ENCODE results near the gene PDIA3.

PDIA3 gene

DNA sequence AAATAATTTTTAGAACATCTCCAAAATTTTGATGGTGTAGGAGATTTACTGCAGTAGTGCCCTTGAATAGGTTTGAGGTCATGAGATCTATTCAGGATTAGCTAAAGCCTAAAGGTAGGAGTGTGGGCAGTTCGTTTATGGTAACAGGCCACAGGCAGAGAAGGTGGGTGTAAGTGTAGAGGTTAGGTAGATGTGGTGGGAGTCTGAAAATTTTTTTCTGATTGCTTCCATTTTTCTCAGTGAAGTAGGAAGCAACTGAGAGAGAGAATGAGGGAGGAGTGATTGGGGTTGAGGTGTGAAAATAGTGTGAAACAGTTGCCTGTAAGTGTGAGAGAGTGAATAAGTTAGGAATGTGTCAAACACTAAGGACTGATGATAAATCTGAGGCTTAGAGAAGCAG lies 32.8 kb downstream of the PDIA3 start:
- H3K27ac ChIP-seq (ENCODE audit: low read length), result no peak overlapping the region

GRCh38 chr15:43789409-43789808 lies 43.2 kb downstream of the PDIA3 start:
- H3K4me1 ChIP-seq (ENCODE audit: control insufficient read depth, low read depth, low read length), result peaks cover 13% of the 10 kb centered on the region
- H3K9me3 ChIP-seq (ENCODE audit: control insufficient read depth, low read depth, low read length), result no peaks in the 10 kb centered on the region
- no peak overlapping the region for H3K27ac ChIP-seq (ENCODE audit: low read length)
- no peak overlapping the region for H3K4me3 ChIP-seq (ENCODE audit: low read length)
- H3K36me3 ChIP-seq (ENCODE audit: control insufficient read depth, low read depth, low read length), result peaks cover 13% of the 10 kb centered on the region
- no peaks in the 10 kb centered on the region for H3K27me3 ChIP-seq (ENCODE audit: control insufficient read depth, insufficient read depth, low read length)
- H3K9ac ChIP-seq (ENCODE audit: low read length), result no peak overlapping the region

More for the DNA sequence above, 32.8 kb downstream of the PDIA3 start:
- no peak overlapping the region for H3K9ac ChIP-seq (ENCODE audit: low read length)
- peaks cover 6% of the 10 kb centered on the region for H3K27me3 ChIP-seq (ENCODE audit: control insufficient read depth, insufficient read depth, low read length)
- peaks cover 5% of the 10 kb centered on the region for H3K36me3 ChIP-seq (ENCODE audit: control insufficient read depth, low read depth, low read length)
- no peak overlapping the region for H3K4me3 ChIP-seq (ENCODE audit: low read length)
- H3K4me1 ChIP-seq (ENCODE audit: control insufficient read depth, low read depth, low read length), result peaks cover 7% of the 10 kb centered on the region
- H3K9me3 ChIP-seq (ENCODE audit: control insufficient read depth, low read depth, low read length), result no peaks in the 10 kb centered on the region

DNA sequence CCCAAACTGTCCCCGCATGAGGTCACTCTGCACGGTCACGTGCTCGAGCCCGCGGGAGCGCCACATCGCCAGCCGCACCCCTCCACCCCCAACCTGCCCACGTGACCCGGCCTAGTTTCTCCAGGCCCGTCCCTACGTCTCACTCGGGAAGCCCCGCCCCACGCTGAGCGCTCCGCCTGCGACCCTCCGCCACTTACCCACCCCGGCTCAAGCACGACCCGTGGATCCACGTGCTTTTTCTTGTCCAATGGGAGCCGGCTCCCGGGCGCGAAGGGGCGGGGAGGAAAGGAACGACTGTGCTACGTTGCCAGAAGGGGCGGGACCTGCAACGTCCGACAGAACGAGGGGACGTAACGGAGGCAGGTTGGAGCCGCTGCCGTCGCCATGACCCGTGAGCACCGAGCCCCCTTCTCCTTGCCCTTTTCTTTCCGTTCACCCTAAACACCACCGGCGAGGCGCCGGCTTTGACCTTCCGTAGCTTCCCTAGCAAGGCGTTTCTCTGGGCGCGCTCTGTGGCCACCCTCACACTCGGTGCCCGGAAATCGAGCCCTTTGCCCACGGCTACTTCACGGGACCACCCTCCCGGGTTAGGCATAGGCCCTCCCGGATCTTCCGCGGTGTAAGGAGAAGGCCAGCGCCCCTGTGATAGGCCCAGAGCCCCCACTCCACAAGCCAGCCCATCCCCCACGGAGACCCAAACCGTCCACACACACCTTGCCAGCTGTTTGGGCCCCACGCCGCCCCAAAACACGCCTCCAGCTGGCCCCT lies 45.9 kb downstream of the PDIA3 start, which contains the start of gene SERF2:
TSS of gene SERF2 (plus strand) at position 328 of the 768 bp plus-strand sequence. CDS start at position 385, 57 bp downstream.
- peak within 1 kb of the TSS; percentile 97 for H3K9ac ChIP-seq (ENCODE audit: low read length)
- peak within 1 kb of the TSS; percentile 78 for H3K27ac ChIP-seq (ENCODE audit: low read length)
- H3K4me1 ChIP-seq (ENCODE audit: control insufficient read depth, low read depth, low read length), result peaks cover 32% of the 10 kb centered on the region
- peaks cover 35% of the 10 kb centered on the region for H3K36me3 ChIP-seq (ENCODE audit: control insufficient read depth, low read depth, low read length)
- H3K4me3 ChIP-seq (ENCODE audit: low read length), result peak within 1 kb of the TSS; percentile 99
- H3K9me3 ChIP-seq (ENCODE audit: control insufficient read depth, low read depth, low read length), result no peaks in the 10 kb centered on the region
- H3K27me3 ChIP-seq (ENCODE audit: control insufficient read depth, insufficient read depth, low read length), result no peaks in the 10 kb centered on the region

DNA sequence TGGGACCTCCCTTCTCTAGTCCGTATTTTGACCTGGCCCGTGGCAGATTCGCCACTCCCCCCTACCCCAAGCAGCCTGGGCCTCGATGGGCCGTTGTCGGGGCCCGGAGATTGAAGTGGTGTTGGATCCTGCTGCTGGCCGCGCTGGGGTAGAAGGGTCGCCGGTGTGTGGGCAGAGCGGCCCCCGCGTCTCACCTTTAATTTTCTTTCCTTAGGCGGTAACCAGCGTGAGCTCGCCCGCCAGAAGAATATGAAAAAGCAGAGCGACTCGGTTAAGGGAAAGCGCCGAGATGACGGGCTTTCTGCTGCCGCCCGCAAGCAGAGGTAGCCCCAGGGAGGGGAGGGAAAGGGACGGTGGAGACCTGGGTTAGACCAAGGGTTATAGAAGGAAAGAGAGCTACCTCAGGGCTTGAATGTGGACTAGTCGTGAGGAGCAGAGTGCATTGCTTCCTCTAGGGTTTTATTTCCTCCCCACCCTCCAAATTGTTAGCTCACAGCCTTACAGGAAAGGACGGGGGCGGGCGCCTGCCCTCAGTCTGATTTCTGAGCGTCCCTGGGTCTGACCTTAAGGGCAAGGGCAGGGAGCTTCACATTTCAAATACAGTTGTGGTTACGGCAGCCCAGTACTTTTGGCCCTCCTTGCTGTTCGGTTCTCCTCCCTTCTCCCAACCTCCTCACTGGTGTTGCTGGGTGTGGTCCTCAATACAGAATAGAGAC lies 46.7 kb downstream of the PDIA3 start:
- Histone ChIP-seq H3K27me3 (ENCODE audit: control insufficient read depth, insufficient read depth, low read length) (no peaks in the 10 kb centered on the region), H3K4me1 (ENCODE audit: control insufficient read depth, low read depth, low read length) (peaks cover 32% of the 10 kb centered on the region), H3K36me3 (ENCODE audit: control insufficient read depth, low read depth, low read length) (peaks cover 36% of the 10 kb centered on the region), H3K27ac (ENCODE audit: low read length) (peak overlapping the region; percentile 78), H3K9me3 (ENCODE audit: control insufficient read depth, low read depth, low read length) (no peaks in the 10 kb centered on the region), H3K4me3 (ENCODE audit: low read length) (peak overlapping the region; percentile 99), H3K9ac (ENCODE audit: low read length) (peak overlapping the region; percentile 97)

DNA sequence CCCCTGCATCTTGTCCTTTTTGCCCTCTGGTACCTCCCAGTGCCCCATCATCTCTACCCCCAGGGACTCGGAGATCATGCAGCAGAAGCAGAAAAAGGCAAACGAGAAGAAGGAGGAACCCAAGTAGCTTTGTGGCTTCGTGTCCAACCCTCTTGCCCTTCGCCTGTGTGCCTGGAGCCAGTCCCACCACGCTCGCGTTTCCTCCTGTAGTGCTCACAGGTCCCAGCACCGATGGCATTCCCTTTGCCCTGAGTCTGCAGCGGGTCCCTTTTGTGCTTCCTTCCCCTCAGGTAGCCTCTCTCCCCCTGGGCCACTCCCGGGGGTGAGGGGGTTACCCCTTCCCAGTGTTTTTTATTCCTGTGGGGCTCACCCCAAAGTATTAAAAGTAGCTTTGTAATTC lies 47.4 kb downstream of the PDIA3 start:
- H3K9me3 ChIP-seq (ENCODE audit: control insufficient read depth, low read depth, low read length), result no peaks in the 10 kb centered on the region
- H3K4me1 ChIP-seq (ENCODE audit: control insufficient read depth, low read depth, low read length), result peaks cover 32% of the 10 kb centered on the region
- H3K27me3 ChIP-seq (ENCODE audit: control insufficient read depth, insufficient read depth, low read length), result no peaks in the 10 kb centered on the region
- no peak overlapping the region for H3K27ac ChIP-seq (ENCODE audit: low read length)
- peaks cover 39% of the 10 kb centered on the region for H3K36me3 ChIP-seq (ENCODE audit: control insufficient read depth, low read depth, low read length)
- peak overlapping the region; percentile 99 for H3K4me3 ChIP-seq (ENCODE audit: low read length)
- no peak overlapping the region for H3K9ac ChIP-seq (ENCODE audit: low read length)

DNA sequence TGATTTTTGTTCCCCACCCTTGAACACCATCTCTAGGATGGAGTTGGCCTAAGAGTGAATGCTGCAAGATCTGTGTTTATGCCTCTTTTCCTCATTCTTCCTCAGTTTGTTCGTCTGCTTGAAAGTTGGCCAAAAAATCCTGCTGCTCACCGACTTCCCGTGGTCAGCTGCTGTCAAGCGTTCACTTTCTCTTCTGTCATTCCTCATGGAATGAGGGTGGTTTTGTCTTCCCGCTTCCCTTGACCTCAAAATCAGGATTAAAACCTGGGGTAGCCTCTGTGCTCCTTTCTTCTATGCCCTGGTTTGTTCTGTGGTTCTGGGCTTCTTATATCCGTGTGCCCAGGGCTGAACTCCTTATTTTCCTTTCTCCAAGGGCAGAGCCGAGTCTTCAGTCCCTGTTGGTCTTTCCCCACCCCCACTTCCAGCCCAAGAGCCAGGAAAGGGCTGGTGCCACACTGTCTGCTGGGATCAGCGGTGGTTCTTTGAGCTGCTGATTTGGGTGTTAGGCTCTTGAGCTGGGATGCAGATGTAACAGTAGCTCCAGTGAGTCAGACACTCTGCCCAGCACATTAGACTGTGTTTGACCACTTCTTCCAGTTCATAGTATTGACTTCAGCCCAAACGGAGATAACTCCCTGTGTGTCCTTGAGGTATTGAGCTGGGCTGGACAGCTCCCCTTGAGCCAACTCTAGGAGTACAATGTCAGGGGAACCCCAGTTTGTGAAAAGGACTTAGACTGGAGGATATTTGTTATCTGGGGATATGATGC lies 48.2 kb downstream of the PDIA3 start:
- H3K9ac ChIP-seq (ENCODE audit: low read length), result no peak overlapping the region
- peaks cover 32% of the 10 kb centered on the region for H3K4me1 ChIP-seq (ENCODE audit: control insufficient read depth, low read depth, low read length)
- H3K9me3 ChIP-seq (ENCODE audit: control insufficient read depth, low read depth, low read length), result no peaks in the 10 kb centered on the region
- H3K4me3 ChIP-seq (ENCODE audit: low read length), result peak overlapping the region; percentile 7
- no peaks in the 10 kb centered on the region for H3K27me3 ChIP-seq (ENCODE audit: control insufficient read depth, insufficient read depth, low read length)
- no peak overlapping the region for H3K27ac ChIP-seq (ENCODE audit: low read length)
- H3K36me3 ChIP-seq (ENCODE audit: control insufficient read depth, low read depth, low read length), result peaks cover 41% of the 10 kb centered on the region

GRCh38 chr15:43795197-43795596 lies 49.0 kb downstream of the PDIA3 start:
- H3K36me3 ChIP-seq (ENCODE audit: control insufficient read depth, low read depth, low read length), result peaks cover 41% of the 10 kb centered on the region
- H3K9me3 ChIP-seq (ENCODE audit: control insufficient read depth, low read depth, low read length), result no peaks in the 10 kb centered on the region
- H3K4me3 ChIP-seq (ENCODE audit: low read length), result no peak overlapping the region

GRCh38 chr15:43795997-43796396 lies 49.8 kb downstream of the PDIA3 start:
- Histone ChIP-seq H3K9me3 (ENCODE audit: control insufficient read depth, low read depth, low read length) (no peaks in the 10 kb centered on the region), H3K9ac (ENCODE audit: low read length) (no peak overlapping the region), H3K27ac (ENCODE audit: low read length) (no peak overlapping the region), H3K4me3 (ENCODE audit: low read length) (no peak overlapping the region), H3K27me3 (ENCODE audit: control insufficient read depth, insufficient read depth, low read length) (no peaks in the 10 kb centered on the region), H3K36me3 (ENCODE audit: control insufficient read depth, low read depth, low read length) (peaks cover 41% of the 10 kb centered on the region), H3K4me1 (ENCODE audit: control insufficient read depth, low read depth, low read length) (peaks cover 38% of the 10 kb centered on the region)

More at GRCh38 chr15:43795197-43795596, 49.0 kb downstream of the PDIA3 start:
- Histone ChIP-seq H3K27ac (ENCODE audit: low read length) (no peak overlapping the region), H3K9ac (ENCODE audit: low read length) (no peak overlapping the region), H3K4me1 (ENCODE audit: control insufficient read depth, low read depth, low read length) (peaks cover 36% of the 10 kb centered on the region), H3K27me3 (ENCODE audit: control insufficient read depth, insufficient read depth, low read length) (no peaks in the 10 kb centered on the region)

DNA sequence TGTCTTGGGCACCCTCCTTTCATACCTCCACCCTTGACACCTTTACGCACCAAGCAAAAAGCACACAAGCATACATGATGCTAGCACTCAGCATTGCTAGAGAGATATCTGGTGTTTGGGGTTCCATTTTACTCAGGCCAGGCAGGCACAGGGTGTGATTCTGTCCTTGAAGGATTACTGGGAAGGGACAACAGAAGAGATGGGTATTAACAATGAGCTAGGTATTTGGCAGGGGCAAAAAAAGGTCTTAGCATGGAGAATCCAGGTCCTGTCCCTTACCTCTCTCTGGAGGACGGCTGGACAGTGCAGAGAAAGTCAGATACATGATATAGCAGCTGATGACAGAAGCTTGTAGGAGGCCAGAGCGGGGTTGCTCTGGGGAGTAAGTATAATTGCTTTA lies 50.3 kb downstream of the PDIA3 start:
- no peaks in the 10 kb centered on the region for H3K9me3 ChIP-seq (ENCODE audit: control insufficient read depth, low read depth, low read length)
- H3K4me1 ChIP-seq (ENCODE audit: control insufficient read depth, low read depth, low read length), result peaks cover 40% of the 10 kb centered on the region
- H3K27me3 ChIP-seq (ENCODE audit: control insufficient read depth, insufficient read depth, low read length), result no peaks in the 10 kb centered on the region
- H3K27ac ChIP-seq (ENCODE audit: low read length), result no peak overlapping the region
- H3K9ac ChIP-seq (ENCODE audit: low read length), result no peak overlapping the region
- peaks cover 42% of the 10 kb centered on the region for H3K36me3 ChIP-seq (ENCODE audit: control insufficient read depth, low read depth, low read length)
- H3K4me3 ChIP-seq (ENCODE audit: low read length), result no peak overlapping the region

- H3K4me3 ChIP-seq (ENCODE audit: low read length), result no peak overlapping the region
- no peak overlapping the region for H3K27ac ChIP-seq (ENCODE audit: low read length)
- no peaks in the 10 kb centered on the region for H3K27me3 ChIP-seq (ENCODE audit: control insufficient read depth, insufficient read depth, low read length)
- H3K9me3 ChIP-seq (ENCODE audit: control insufficient read depth, low read depth, low read length), result no peaks in the 10 kb centered on the region
- peaks cover 27% of the 10 kb centered on the region for H3K4me1 ChIP-seq (ENCODE audit: control insufficient read depth, low read depth, low read length)
- H3K36me3 ChIP-seq (ENCODE audit: control insufficient read depth, low read depth, low read length), result peaks cover 42% of the 10 kb centered on the region
- H3K9ac ChIP-seq (ENCODE audit: low read length), result no peak overlapping the region
Measured at GRCh38 chr15:43799209-43799944, 53.1 kb downstream of the PDIA3 start.

DNA sequence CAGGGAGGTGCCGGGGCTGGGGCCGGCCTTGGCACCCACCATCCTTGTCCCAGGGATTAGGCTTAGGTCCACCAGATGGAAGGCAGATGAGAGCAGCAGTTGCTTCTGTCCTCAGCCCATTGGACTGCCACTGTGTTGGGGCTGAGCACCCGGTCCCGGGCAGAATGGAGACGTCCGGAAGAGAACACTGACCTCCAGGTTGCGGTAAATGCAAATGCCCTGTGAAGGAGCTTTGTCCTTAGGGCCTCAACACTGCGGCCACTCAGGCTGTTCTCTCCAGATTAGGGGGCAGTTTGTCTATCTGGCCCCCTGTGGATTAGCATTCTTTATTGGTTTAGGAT lies 53.7 kb downstream of the PDIA3 start, which contains the start of gene SERINC4:
TSS of gene SERINC4 (minus strand) at position 276 of the 341 bp plus-strand sequence. CDS start at position 42, 234 bp downstream.
- Histone ChIP-seq H3K9ac (ENCODE audit: low read length) (peak within 1 kb of the TSS; percentile 58), H3K4me3 (ENCODE audit: low read length) (peak within 1 kb of the TSS; percentile 86), H3K27me3 (ENCODE audit: control insufficient read depth, insufficient read depth, low read length) (no peaks in the 10 kb centered on the region), H3K36me3 (ENCODE audit: control insufficient read depth, low read depth, low read length) (peaks cover 42% of the 10 kb centered on the region), H3K27ac (ENCODE audit: low read length) (no peak within 1 kb of the TSS), H3K9me3 (ENCODE audit: control insufficient read depth, low read depth, low read length) (no peaks in the 10 kb centered on the region), H3K4me1 (ENCODE audit: control insufficient read depth, low read depth, low read length) (peaks cover 22% of the 10 kb centered on the region)
